ENCODE data around the gene TMEM259. TPM values are rescaled to one million over a fixed set of nuclear protein-coding genes. Genes with fewer than 3 reads are reported as not detected.

Gene TMEM259
- total and polyA plus RNA-seq, 2 of the 13 experiments (the other 11 are each of a cell fraction or from before 2014, with no cell fraction given): 64.7 to 164 TPM

GRCh38 chr19:1068009-1069001 lies 47.4 kb upstream of the TMEM259 start (continued):
- TF ChIP-seq CEBPG (CRISPR knock-in tag; IDR thresholded peaks at IDR 0.05): peak; percentile 10; the same call in 1 of the 2 replicates
- no peak for TF ChIP-seq ZNF484 (CRISPR knock-in tag; IDR thresholded peaks at IDR 0.05; ENCODE audit: borderline replicate concordance, low read depth)
- TF ChIP-seq ZNF780A (CRISPR knock-in tag; IDR thresholded peaks at IDR 0.05): no peak
- TF ChIP-seq ZNF687 (CRISPR knock-in tag; IDR thresholded peaks at IDR 0.05): peak; percentile 25; the same call in 1 of the 2 replicates
- no peak for TF ChIP-seq ZNF660 (CRISPR knock-in tag; IDR thresholded peaks at IDR 0.05; ENCODE audit: borderline replicate concordance, low read depth)
- TF ChIP-seq SETDB1 (CRISPR knock-in tag; IDR thresholded peaks at IDR 0.05; ENCODE audit: borderline replicate concordance): no peak
- no peak for TF ChIP-seq ZFP36 (IDR thresholded peaks at IDR 0.05; ENCODE audit: borderline replicate concordance, low read depth, low read length, partially characterized antibody)
- no peak for TF ChIP-seq ZNF276 (CRISPR knock-in tag; IDR thresholded peaks at IDR 0.05; ENCODE audit: low read depth)
- peak; percentile 22; the same call in 1 of the 2 replicates for TF ChIP-seq ZBTB38 (CRISPR knock-in tag; IDR thresholded peaks at IDR 0.05)
- TF ChIP-seq ZNF740 (CRISPR knock-in tag; IDR thresholded peaks at IDR 0.05): peak; percentile 50; the same call in 1 of the 2 replicates
- peak; percentile 92 for TF ChIP-seq NR2F6 (IDR thresholded peaks at IDR 0.05)
- peak; percentile 95 for TF ChIP-seq NR2F6 (CRISPR knock-in tag; IDR thresholded peaks at IDR 0.05)
- no peak for TF ChIP-seq MYC (CRISPR knock-in tag; IDR thresholded peaks at IDR 0.05; ENCODE audit: borderline replicate concordance)
- no peak for TF ChIP-seq ZNF546 (CRISPR knock-in tag; conservative IDR thresholded peaks at IDR 0.05)
- no peak for TF ChIP-seq KLF9 (CRISPR knock-in tag; IDR thresholded peaks at IDR 0.05; ENCODE audit: low read depth)
- TF ChIP-seq NR2F2 (IDR thresholded peaks at IDR 0.05; ENCODE audit: borderline replicate concordance, low read depth): peak; percentile 60; the same call in 1 of the 2 replicates
- TF ChIP-seq NCOA2 (CRISPR knock-in tag; IDR thresholded peaks at IDR 0.05): no peak
- TF ChIP-seq NR2F1 (CRISPR knock-in tag; IDR thresholded peaks at IDR 0.05): peak in 1 of 2 experiments; percentile 50; a peak in 1 of 4 replicates
- no peak for TF ChIP-seq ZNF75D (CRISPR knock-in tag; IDR thresholded peaks at IDR 0.05; ENCODE audit: borderline replicate concordance)
- peak; percentile 15 for TF ChIP-seq YY1 (IDR thresholded peaks at IDR 0.05; ENCODE audit: insufficient read depth, insufficient replicate concordance, low read depth, low read length)
- TF ChIP-seq HMGA1 (CRISPR knock-in tag; conservative IDR thresholded peaks at IDR 0.05): no peak
- TF ChIP-seq PRMT3 (CRISPR knock-in tag; IDR thresholded peaks at IDR 0.05; ENCODE audit: borderline replicate concordance, low read depth): no peak
- TF ChIP-seq SALL2 (CRISPR knock-in tag; IDR thresholded peaks at IDR 0.05): no peak
- peak; percentile 90 for TF ChIP-seq NR2C2 (CRISPR knock-in tag; IDR thresholded peaks at IDR 0.05; ENCODE audit: borderline replicate concordance)

All from HepG2 (cell line).